HEK293 (cell line): ENCODE measurements around the gene IGSF3.
"Not testable (repeated sequence)": the region's sequence is repeated elsewhere in the genome, so short reads cannot be mapped to it uniquely, and the experiment has no call there.

ENCODE experiments used
- ZNF114 ChIP-seq: fragments of 450-650 bp; formaldehyde crosslinking; IDR thresholded peaks from 2 replicates; pipeline ENCODE4 v1.5.0; 2017; ENCODE audit warnings: missing biosample characterization, missing genetic modification characterization
- ZNF23 ChIP-seq: fragments of 450-650 bp; formaldehyde crosslinking; IDR thresholded peaks from 2 replicates; pipeline ENCODE4 v1.5.1; 2016; ENCODE audit warnings: missing biosample characterization, missing genetic modification characterization, borderline replicate concordance
- ZNF391 ChIP-seq: fragments of 450-650 bp; formaldehyde crosslinking; IDR thresholded peaks from 2 replicates; pipeline ENCODE4 v1.5.1; 2016; ENCODE audit warnings: low read depth, missing biosample characterization, missing genetic modification characterization, borderline replicate concordance
- ZNF623 ChIP-seq: fragments of 450-650 bp; formaldehyde crosslinking; IDR thresholded peaks from 2 replicates; pipeline ENCODE4 v1.5.1; 2016; ENCODE audit warnings: missing biosample characterization, missing genetic modification characterization
- ZNF777 ChIP-seq: fragments of 450-650 bp; formaldehyde crosslinking; IDR thresholded peaks from 2 replicates; pipeline ENCODE4 v1.5.1; 2017; ENCODE audit warnings: missing biosample characterization, missing genetic modification characterization, borderline replicate concordance
- ZXDB ChIP-seq: fragments of 450-650 bp; formaldehyde crosslinking; IDR thresholded peaks from 2 replicates; pipeline ENCODE4 v1.5.1; 2016; ENCODE audit warnings: missing biosample characterization, missing genetic modification characterization
- TF ChIP-seq, protein P1 (sequence below): fragments of 450-650 bp; formaldehyde crosslinking; IDR thresholded peaks from 2 replicates; pipeline ENCODE4 v1.5.1; 2016; ENCODE audit warnings: missing biosample characterization, missing genetic modification characterization
- TF ChIP-seq, protein P2 (sequence below): sonication (generic); formaldehyde crosslinking; IDR thresholded peaks from 2 replicates; pipeline ENCODE4 v1.8.1; 2022; ENCODE audit warnings: mild to moderate bottlenecking, moderate library complexity, missing genetic modification reagents

DNA sequence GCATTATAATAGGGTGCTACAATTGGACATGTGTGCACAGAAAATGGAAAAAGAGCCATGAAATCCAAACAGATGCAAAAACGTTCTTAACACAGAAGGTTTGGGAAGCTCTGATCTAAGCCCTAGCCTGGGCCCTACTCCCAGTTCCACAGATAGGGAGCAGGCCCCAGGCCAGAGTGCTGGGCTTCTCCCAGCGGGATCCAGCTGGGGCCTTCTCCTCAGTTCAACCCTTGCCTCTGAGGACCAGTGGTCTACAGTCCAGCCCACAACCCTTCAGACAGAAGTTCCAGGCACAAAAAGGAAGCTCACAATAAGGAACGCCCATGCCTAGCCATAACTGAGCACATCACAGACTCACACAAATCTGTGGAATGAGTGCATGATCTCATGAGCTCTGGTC is 16.8 kb downstream of the IGSF3 start:
- TF ChIP-seq ZNF391 (tag by site-specific recombination); ZNF23 (tag by site-specific recombination); ZNF623 (tag by site-specific recombination); ZNF114 (tag by site-specific recombination); ZNF777; ZXDB (tag by site-specific recombination): not testable (repeated sequence)
- TF ChIP-seq, protein P1, sequence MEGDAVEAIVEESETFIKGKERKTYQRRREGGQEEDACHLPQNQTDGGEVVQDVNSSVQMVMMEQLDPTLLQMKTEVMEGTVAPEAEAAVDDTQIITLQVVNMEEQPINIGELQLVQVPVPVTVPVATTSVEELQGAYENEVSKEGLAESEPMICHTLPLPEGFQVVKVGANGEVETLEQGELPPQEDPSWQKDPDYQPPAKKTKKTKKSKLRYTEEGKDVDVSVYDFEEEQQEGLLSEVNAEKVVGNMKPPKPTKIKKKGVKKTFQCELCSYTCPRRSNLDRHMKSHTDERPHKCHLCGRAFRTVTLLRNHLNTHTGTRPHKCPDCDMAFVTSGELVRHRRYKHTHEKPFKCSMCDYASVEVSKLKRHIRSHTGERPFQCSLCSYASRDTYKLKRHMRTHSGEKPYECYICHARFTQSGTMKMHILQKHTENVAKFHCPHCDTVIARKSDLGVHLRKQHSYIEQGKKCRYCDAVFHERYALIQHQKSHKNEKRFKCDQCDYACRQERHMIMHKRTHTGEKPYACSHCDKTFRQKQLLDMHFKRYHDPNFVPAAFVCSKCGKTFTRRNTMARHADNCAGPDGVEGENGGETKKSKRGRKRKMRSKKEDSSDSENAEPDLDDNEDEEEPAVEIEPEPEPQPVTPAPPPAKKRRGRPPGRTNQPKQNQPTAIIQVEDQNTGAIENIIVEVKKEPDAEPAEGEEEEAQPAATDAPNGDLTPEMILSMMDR, result not testable (repeated sequence)
- TF ChIP-seq, protein P2, sequence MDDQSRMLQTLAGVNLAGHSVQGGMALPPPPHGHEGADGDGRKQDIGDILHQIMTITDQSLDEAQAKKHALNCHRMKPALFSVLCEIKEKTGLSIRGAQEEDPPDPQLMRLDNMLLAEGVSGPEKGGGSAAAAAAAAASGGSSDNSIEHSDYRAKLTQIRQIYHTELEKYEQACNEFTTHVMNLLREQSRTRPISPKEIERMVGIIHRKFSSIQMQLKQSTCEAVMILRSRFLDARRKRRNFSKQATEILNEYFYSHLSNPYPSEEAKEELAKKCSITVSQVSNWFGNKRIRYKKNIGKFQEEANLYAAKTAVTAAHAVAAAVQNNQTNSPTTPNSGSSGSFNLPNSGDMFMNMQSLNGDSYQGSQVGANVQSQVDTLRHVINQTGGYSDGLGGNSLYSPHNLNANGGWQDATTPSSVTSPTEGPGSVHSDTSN (CRISPR knock-in tag), result not testable (repeated sequence)
